NCI-H2227 (cell line): ENCODE measurements around the gene SHC4.
"Not testable (repeated sequence)": the region's sequence is repeated elsewhere in the genome, so short reads cannot be mapped to it uniquely, and the experiment has no call there.

Experiments used
- DNase-seq: peaks from one replicate; lab custom pipeline; 2025; ENCODE audit not compliant: unreplicated experiment; lab: John Stamatoyannopoulos, UW

Gene SHC4

GRCh38 chr15:48925714-48926223 is 38.0 kb downstream of the SHC4 start:
- DNase-seq: no peak

GRCh38 chr15:48924528-48925393 is 39.0 kb downstream of the SHC4 start:
- no peak for DNase-seq

GRCh38 chr15:48922046-48922445 is 41.7 kb downstream of the SHC4 start:
- DNase-seq: no peak

GRCh38 chr15:48916721-48917120 is 47.0 kb downstream of the SHC4 start:
- DNase-seq: no peak

- no peak for DNase-seq
Observed at GRCh38 chr15:48915861-48916260, 47.9 kb downstream of the SHC4 start.

GRCh38 chr15:48914717-48915116 is 49.0 kb downstream of the SHC4 start:
- DNase-seq: no peak

GRCh38 chr15:48913141-48913540 is 50.6 kb downstream of the SHC4 start:
- DNase-seq: no peak

GRCh38 chr15:48910554-48910953 is 53.2 kb downstream of the SHC4 start:
- not testable (repeated sequence) for DNase-seq

- not testable (repeated sequence) for DNase-seq
Observed at GRCh38 chr15:48909313-48909712, 54.4 kb downstream of the SHC4 start.

- no peak for DNase-seq
Observed at GRCh38 chr15:48905847-48906246, 57.9 kb downstream of the SHC4 start.

GRCh38 chr15:48905216-48905615 is 58.5 kb downstream of the SHC4 start:
- DNase-seq: no peak

- no peak for DNase-seq
Observed at GRCh38 chr15:48904758-48905157, 59.0 kb downstream of the SHC4 start.

GRCh38 chr15:48899793-48900192 is 63.9 kb downstream of the SHC4 start:
- DNase-seq: no peak

GRCh38 chr15:48898446-48898845 is 65.3 kb downstream of the SHC4 start:
- DNase-seq: no peak

GRCh38 chr15:48898032-48898431 is 65.7 kb downstream of the SHC4 start:
- no peak for DNase-seq

- peak; percentile 29 for DNase-seq
Observed at GRCh38 chr15:48896869-48897814, 66.6 kb downstream of the SHC4 start.

GRCh38 chr15:48893311-48893710 is 70.4 kb downstream of the SHC4 start:
- no peak for DNase-seq

GRCh38 chr15:48891232-48891765 is 72.4 kb downstream of the SHC4 start:
- DNase-seq: peak; percentile 8

GRCh38 chr15:48890375-48890972 is 73.2 kb downstream of the SHC4 start:
- DNase-seq: no peak

GRCh38 chr15:48889925-48890324 is 73.8 kb downstream of the SHC4 start:
- no peak for DNase-seq

- DNase-seq: no peak
Observed at GRCh38 chr15:48888836-48889235, 74.9 kb downstream of the SHC4 start.
